Neural crest cell (in vitro differentiated cells): ENCODE measurements around the gene TNKS2. TPM values are rescaled to one million over a fixed set of nuclear protein-coding genes. Genes with fewer than 3 reads are reported as not detected.

Experiments used
- DNase-seq: peaks from one replicate; pipeline ENCODE4 v3.0.0; 2021; ENCODE audit warnings: low read depth, mixed read lengths, low spot score
- H3K27ac Mint-ChIP-seq: one replicate; pipeline ENCODE4 v1.8.0; 2021; ENCODE audit warnings: mild to moderate bottlenecking, mixed read lengths; ENCODE audit not compliant: unreplicated experiment
- H3K27me3 Mint-ChIP-seq: 2 replicates; pipeline ENCODE4 v1.8.0; 2021; ENCODE audit warnings: low read depth, mild to moderate bottlenecking, mixed read lengths
- H3K36me3 Mint-ChIP-seq: 2 replicates; pipeline ENCODE4 v1.8.0; 2021; ENCODE audit warnings: low read depth, mild to moderate bottlenecking, mixed read lengths
- H3K4me1 Mint-ChIP-seq: 2 replicates; pipeline ENCODE4 v1.8.0; 2021; ENCODE audit warnings: mixed read lengths
- H3K4me3 Mint-ChIP-seq: one replicate; pipeline ENCODE4 v1.8.0; 2021; ENCODE audit warnings: mild to moderate bottlenecking, mixed read lengths
- H3K9me3 Mint-ChIP-seq: 2 replicates; pipeline ENCODE4 v1.8.0; 2021; ENCODE audit warnings: mixed read lengths
- total RNA-seq: library from RNA; stranded (reverse); gene quantifications from 2 replicates; pipeline ENCODE4 v1.2.1, GENCODE V29; 2021
- TF ChIP-seq, protein P1 (sequence below): fragments of 200-600 bp; sonication (generic); conservative IDR thresholded peaks from 2 replicates; pipeline ENCODE4 v1.5.0; 2021; ENCODE audit warnings: antibody characterized with exemption, mild to moderate bottlenecking

Gene TNKS2
- total RNA-seq, 1 donor from 2014 or later = 44.5 TPM

DNA sequence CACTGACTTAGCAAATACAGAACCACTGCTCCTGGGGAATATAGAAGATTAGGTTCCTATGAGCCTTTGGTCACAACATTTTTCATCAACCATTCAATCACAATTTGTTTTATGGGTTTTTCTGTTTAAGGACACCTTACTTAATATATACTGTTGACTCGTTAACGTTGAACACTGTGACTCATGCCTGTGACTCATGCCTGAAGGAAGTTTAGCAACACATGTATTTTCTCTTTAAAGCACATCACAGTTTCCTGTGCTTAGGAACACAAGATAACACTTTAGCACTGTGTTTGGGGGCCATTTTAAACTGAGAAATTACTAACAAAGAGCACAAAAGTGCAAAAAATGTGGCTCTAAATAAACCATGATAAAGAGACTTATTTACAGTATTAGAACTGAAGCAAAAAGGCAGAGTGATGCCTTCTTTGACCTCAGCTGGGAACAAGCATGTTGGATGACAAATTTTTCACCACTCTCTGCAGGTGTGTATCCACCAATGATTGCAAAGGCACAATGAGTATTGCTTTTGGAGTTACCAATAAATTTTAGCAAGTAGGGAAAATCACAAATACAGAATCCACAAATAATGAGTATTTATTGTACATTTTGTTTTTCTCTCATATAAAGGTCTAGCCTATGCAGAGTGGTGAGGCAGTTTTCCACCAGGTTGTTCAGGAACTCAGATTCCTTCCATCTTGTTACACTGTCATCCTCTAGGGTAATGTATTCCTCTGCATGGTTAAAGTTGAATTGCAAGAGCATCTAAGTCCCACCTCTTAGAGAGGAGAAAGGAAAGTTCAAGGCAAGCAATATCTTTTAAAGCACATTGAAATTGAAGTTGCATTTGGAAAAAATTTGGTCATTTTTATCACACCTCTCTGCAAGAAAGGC, 103.8 kb downstream of the TNKS2 start:
- H3K9me3 Mint-ChIP-seq = peaks cover 8% of the 10 kb centered on the region
- no peak for DNase-seq
- TF ChIP-seq, protein P1, sequence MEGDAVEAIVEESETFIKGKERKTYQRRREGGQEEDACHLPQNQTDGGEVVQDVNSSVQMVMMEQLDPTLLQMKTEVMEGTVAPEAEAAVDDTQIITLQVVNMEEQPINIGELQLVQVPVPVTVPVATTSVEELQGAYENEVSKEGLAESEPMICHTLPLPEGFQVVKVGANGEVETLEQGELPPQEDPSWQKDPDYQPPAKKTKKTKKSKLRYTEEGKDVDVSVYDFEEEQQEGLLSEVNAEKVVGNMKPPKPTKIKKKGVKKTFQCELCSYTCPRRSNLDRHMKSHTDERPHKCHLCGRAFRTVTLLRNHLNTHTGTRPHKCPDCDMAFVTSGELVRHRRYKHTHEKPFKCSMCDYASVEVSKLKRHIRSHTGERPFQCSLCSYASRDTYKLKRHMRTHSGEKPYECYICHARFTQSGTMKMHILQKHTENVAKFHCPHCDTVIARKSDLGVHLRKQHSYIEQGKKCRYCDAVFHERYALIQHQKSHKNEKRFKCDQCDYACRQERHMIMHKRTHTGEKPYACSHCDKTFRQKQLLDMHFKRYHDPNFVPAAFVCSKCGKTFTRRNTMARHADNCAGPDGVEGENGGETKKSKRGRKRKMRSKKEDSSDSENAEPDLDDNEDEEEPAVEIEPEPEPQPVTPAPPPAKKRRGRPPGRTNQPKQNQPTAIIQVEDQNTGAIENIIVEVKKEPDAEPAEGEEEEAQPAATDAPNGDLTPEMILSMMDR = no peak
- H3K27me3 Mint-ChIP-seq = no peaks in the 10 kb centered on the region
- H3K36me3 Mint-ChIP-seq = peaks cover 35% of the 10 kb centered on the region
- H3K4me1 Mint-ChIP-seq = peaks cover 74% of the 10 kb centered on the region
- H3K4me3 Mint-ChIP-seq = peak overlapping the region; percentile 68
- peak overlapping the region; percentile 64 for H3K27ac Mint-ChIP-seq

DNA sequence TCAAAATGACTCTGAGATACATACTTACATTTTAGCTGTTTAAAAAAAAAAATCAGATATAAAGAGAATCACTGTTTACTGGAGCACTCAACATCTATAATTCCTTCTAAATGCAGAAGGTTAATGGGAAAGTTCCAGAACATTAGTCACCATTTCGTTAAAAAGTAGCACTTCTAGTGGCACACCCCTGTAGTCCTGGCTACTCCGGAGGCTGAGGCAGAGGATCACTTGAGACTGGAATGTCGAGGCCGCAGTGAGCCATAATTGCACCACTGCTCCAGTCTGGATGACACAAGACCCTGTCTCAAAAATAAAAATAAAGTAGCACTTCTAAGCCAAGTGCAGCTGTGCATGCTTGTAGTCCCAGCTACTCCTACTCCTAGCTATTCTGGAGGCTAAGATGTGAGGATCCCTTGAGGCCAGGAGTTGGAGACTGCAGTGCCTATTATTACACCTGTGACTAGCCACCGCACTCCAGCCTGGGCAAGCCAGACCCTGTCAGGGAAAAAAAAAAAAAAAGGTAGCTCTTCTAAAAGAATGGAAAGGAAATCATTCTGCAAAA, 108.9 kb downstream of the TNKS2 start:
- H3K27ac Mint-ChIP-seq = no peak overlapping the region
- peaks cover 34% of the 10 kb centered on the region for H3K36me3 Mint-ChIP-seq
- peaks cover 49% of the 10 kb centered on the region for H3K4me1 Mint-ChIP-seq
- H3K4me3 Mint-ChIP-seq = peak overlapping the region; percentile 96
- DNase-seq = no peak
- H3K27me3 Mint-ChIP-seq = no peaks in the 10 kb centered on the region
- TF ChIP-seq, protein P1 = no peak
- H3K9me3 Mint-ChIP-seq = peaks cover 4% of the 10 kb centered on the region

DNA sequence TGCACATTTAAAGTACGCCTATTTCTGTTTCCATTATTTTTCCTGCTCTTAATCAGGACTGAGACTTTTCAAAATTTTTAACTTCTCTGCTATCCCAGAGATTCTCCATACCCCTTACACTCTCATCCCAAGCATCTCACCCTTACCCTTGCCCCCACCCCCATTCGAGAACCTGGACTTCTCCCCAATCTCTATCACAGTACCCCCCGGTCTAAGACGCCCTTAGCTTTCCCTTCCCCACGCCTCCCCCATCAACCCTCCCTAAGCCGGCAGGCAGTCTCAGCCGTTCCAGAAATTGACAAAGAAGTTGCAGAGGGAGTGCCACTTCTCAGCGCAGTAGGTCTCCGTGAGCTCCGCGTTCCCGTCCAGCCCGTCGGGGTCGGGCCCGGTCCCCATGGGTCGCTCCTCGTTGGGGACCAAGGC, 109.7 kb downstream of the TNKS2 start:
- Mint-ChIP-seq H3K4me3 (peak overlapping the region; percentile 96), H3K36me3 (peaks cover 30% of the 10 kb centered on the region), H3K27ac (peak overlapping the region; percentile 47), H3K4me1 (peaks cover 44% of the 10 kb centered on the region), H3K9me3 (peaks cover 4% of the 10 kb centered on the region), H3K27me3 (no peaks in the 10 kb centered on the region)
- DNase-seq = no peak
- TF ChIP-seq, protein P1 = no peak

DNA sequence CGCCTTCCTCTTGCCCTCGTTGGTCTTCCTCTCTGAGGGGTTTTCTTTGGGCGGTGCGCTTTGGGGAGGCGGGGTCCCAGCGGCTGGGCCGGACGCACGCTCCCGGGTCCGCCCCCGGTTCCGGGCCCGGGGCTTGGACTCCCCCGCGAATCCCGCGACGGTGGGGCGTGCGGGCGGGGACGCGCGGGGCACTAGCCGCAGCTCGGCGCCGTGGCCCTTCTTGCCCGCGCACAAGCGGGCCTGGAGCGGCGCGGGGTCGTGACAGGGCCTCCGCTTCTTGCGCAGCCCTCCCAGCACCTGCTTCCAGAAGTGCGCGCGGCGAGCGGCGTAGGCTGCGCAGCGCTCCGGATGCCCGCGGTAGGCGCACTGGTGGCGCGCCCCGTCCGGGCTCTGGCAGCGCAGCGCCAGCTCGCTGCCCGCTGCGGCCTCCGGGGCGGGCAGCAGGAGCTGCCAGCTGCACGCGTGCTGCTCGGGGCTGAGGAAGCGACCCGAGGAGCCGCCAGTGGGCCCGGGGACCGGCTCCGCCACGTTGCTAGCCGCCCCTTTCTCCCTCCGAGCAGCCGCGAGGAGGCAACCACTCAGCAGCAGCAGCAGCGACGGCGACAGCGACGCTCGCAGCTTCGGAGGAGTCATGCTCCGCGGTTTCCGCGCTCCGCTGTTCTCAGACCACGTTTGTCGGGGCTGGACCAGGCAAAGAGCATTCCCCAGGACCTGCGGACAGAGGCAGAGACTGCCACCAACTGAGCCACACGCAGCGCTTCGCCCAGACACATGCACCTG, 110.3 kb downstream of the TNKS2 start:
- H3K4me3 Mint-ChIP-seq = peak overlapping the region; percentile 99
- H3K27ac Mint-ChIP-seq = peak overlapping the region; percentile 91
- H3K4me1 Mint-ChIP-seq = peaks cover 46% of the 10 kb centered on the region
- DNase-seq = no peak
- H3K36me3 Mint-ChIP-seq = peaks cover 30% of the 10 kb centered on the region
- TF ChIP-seq, protein P1 = peak; percentile 61
- no peaks in the 10 kb centered on the region for H3K27me3 Mint-ChIP-seq
- peaks cover 4% of the 10 kb centered on the region for H3K9me3 Mint-ChIP-seq

DNA sequence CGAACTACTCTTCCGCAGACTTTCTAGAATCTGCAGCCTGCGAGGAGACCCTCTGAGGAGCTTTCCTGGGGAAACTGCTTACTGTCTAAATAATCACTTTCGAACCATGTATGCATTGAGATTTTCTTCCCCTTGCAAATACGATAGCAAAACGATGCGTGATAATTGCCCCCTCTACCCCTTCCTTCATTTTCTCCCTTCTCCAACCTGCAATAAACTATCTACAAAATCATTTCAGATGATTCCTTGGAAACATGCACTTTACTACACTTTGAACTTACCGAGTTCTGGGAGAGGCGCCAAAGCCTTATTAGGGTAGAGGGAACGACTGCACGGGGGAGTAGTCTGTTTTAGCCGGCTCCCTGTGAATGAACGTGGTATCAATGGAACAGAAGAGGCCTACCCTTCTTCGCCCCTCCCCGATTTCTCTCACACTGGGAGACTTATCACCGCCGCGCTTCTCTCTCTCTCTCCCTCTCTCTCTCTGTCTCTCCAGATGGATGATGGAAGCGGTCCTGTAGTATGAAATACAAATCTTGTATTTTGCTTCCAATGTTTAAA, 111.0 kb downstream of the TNKS2 start, which contains the start of gene FGFBP3:
Gene FGFBP3, minus strand, starts transcription at position 370 of the 561 bp plus-strand sequence. CDS start 517 bp downstream, outside the sequence.
- Mint-ChIP-seq H3K9me3 (peaks cover 4% of the 10 kb centered on the region), H3K4me1 (peaks cover 46% of the 10 kb centered on the region), H3K27me3 (no peaks in the 10 kb centered on the region), H3K36me3 (peaks cover 30% of the 10 kb centered on the region), H3K27ac (peak within 1 kb of the TSS; percentile 91), H3K4me3 (peak within 1 kb of the TSS; percentile 99)
- TF ChIP-seq, protein P1 = no peak
- DNase-seq = peak; percentile 60
